Parathyroid adenoma (tissue), 2 donors: ENCODE measurements around the gene MAP3K7.
"Not testable (repeated sequence)": the region's sequence is repeated elsewhere in the genome, so short reads cannot be mapped to it uniquely, and the experiment has no call there.

Source experiments
- H2AFZ ChIP-seq: fragments of 300-600 bp; sonication (generic); one replicate; pipeline ENCODE4 v1.7.0; 2017; ENCODE audit warnings: antibody characterized with exemption, mild to moderate bottlenecking
- H3K27ac ChIP-seq: fragments of 300-600 bp; sonication (generic); one replicate; pipeline ENCODE4 v1.7.0; 2017
- H3K27me3 ChIP-seq: fragments of 300-600 bp; sonication (generic); one replicate; pipeline ENCODE4 v1.7.0; 2017; ENCODE audit warnings: low read length; ENCODE audit not compliant: control insufficient read depth, insufficient read depth
- H3K36me3 ChIP-seq: fragments of 300-600 bp; sonication (generic); one replicate; pipeline ENCODE4 v1.7.0; 2017; ENCODE audit warnings: low read length; ENCODE audit not compliant: control insufficient read depth, insufficient read depth
- H3K4me1 ChIP-seq: fragments of 300-600 bp; sonication (generic); one replicate; pipeline ENCODE4 v1.7.0; 2017; ENCODE audit warnings: control low read depth
- H3K4me2 ChIP-seq: fragments of 300-600 bp; sonication (generic); one replicate; pipeline ENCODE4 v1.7.0; 2017; ENCODE audit warnings: low read length
- H3K4me3 ChIP-seq: fragments of 300-600 bp; sonication (generic); one replicate; pipeline ENCODE4 v1.7.0; 2017; ENCODE audit warnings: low read depth, low read length
- H3K79me2 ChIP-seq: fragments of 300-600 bp; sonication (generic); one replicate; pipeline ENCODE4 v1.7.0; 2017; ENCODE audit warnings: control low read depth
- H3K9ac ChIP-seq: fragments of 300-600 bp; sonication (generic); one replicate; pipeline ENCODE4 v1.7.0; 2017; ENCODE audit warnings: mild to moderate bottlenecking
- H3K9me3 ChIP-seq: fragments of 300-600 bp; sonication (generic); one replicate; pipeline ENCODE4 v1.7.0; 2017; ENCODE audit warnings: low read length; ENCODE audit not compliant: control insufficient read depth
- CTCF ChIP-seq: fragments of 300-600 bp; sonication (generic); IDR thresholded peaks from one replicate; pipeline ENCODE4 v1.7.0; 2017; ENCODE audit warnings: antibody characterized with exemption, mild to moderate bottlenecking
- donor health status: primary hyperparathyroidism.

The MAP3K7 gene

GRCh38 chr6:90572856-90573255, 14.0 kb downstream of the MAP3K7 start:
- Histone ChIP-seq H3K27ac (no peak overlapping the region), H3K9ac (no peak overlapping the region), H3K9me3 (no peaks in the 10 kb centered on the region), H3K27me3 (no peaks in the 10 kb centered on the region), H3K4me2 (no peak overlapping the region), H2AFZ (no peak overlapping the region), H3K79me2 (peaks cover 4% of the 10 kb centered on the region), H3K36me3 (no peaks in the 10 kb centered on the region), H3K4me3 (no peak overlapping the region), H3K4me1 (peaks cover 4% of the 10 kb centered on the region)
- no peak for TF ChIP-seq CTCF

GRCh38 chr6:90569223-90569622, 17.6 kb downstream of the MAP3K7 start:
- H3K4me3 ChIP-seq: no peak overlapping the region
- no peak overlapping the region for H3K27ac ChIP-seq
- no peak overlapping the region for H2AFZ ChIP-seq
- H3K9me3 ChIP-seq: no peaks in the 10 kb centered on the region
- H3K9ac ChIP-seq: no peak overlapping the region
- H3K4me2 ChIP-seq: no peak overlapping the region
- no peaks in the 10 kb centered on the region for H3K4me1 ChIP-seq
- H3K27me3 ChIP-seq: no peaks in the 10 kb centered on the region
- TF ChIP-seq CTCF: no peak
- peaks cover 8% of the 10 kb centered on the region for H3K79me2 ChIP-seq
- no peaks in the 10 kb centered on the region for H3K36me3 ChIP-seq

- not testable (repeated sequence) for H2AFZ ChIP-seq, H3K9ac ChIP-seq, H3K36me3 ChIP-seq, H3K4me1 ChIP-seq, H3K9me3 ChIP-seq, H3K4me3 ChIP-seq, H3K27ac ChIP-seq, H3K4me2 ChIP-seq, H3K27me3 ChIP-seq
- peaks cover 12% of the 10 kb centered on the region for H3K79me2 ChIP-seq
These were observed 19.2 kb downstream of the MAP3K7 start for GRCh38 chr6:90567682-90568081.

- H3K27ac ChIP-seq, H3K79me2 ChIP-seq, H3K9me3 ChIP-seq, H3K27me3 ChIP-seq, H3K4me1 ChIP-seq, H3K36me3 ChIP-seq, H3K9ac ChIP-seq, H3K4me2 ChIP-seq, H2AFZ ChIP-seq, H3K4me3 ChIP-seq: not testable (repeated sequence)
These were observed 24.5 kb downstream of the MAP3K7 start for GRCh38 chr6:90562341-90562740.

GRCh38 chr6:90559931-90560330, 26.9 kb downstream of the MAP3K7 start:
- Histone ChIP-seq H3K4me3 (no peak overlapping the region), H3K9ac (no peak overlapping the region), H3K79me2 (peaks cover 9% of the 10 kb centered on the region), H3K4me1 (no peaks in the 10 kb centered on the region), H3K36me3 (no peaks in the 10 kb centered on the region), H3K4me2 (no peak overlapping the region), H3K27me3 (no peaks in the 10 kb centered on the region), H3K9me3 (no peaks in the 10 kb centered on the region), H3K27ac (no peak overlapping the region), H2AFZ (no peak overlapping the region)
- TF ChIP-seq CTCF: no peak

GRCh38 chr6:90557006-90557405, 29.9 kb downstream of the MAP3K7 start:
- H3K27ac ChIP-seq: no peak overlapping the region
- no peaks in the 10 kb centered on the region for H3K36me3 ChIP-seq
- TF ChIP-seq CTCF: no peak
- H3K4me2 ChIP-seq: no peak overlapping the region
- H3K4me1 ChIP-seq: no peaks in the 10 kb centered on the region
- H3K27me3 ChIP-seq: no peaks in the 10 kb centered on the region
- no peak overlapping the region for H3K9ac ChIP-seq
- no peaks in the 10 kb centered on the region for H3K9me3 ChIP-seq
- H2AFZ ChIP-seq: no peak overlapping the region
- H3K4me3 ChIP-seq: no peak overlapping the region
- no peaks in the 10 kb centered on the region for H3K79me2 ChIP-seq
